OCI-M2 (cell line): ENCODE measurements around the gene TMEM150A.
"Not testable (repeated sequence)": the region's sequence is repeated elsewhere in the genome, so short reads cannot be mapped to it uniquely, and the experiment has no call there.

Experiments used
- DNase-seq: peaks from one replicate; lab custom pipeline; 2025; ENCODE audit not compliant: unreplicated experiment; lab: John Stamatoyannopoulos, UW

The TMEM150A gene

DNA sequence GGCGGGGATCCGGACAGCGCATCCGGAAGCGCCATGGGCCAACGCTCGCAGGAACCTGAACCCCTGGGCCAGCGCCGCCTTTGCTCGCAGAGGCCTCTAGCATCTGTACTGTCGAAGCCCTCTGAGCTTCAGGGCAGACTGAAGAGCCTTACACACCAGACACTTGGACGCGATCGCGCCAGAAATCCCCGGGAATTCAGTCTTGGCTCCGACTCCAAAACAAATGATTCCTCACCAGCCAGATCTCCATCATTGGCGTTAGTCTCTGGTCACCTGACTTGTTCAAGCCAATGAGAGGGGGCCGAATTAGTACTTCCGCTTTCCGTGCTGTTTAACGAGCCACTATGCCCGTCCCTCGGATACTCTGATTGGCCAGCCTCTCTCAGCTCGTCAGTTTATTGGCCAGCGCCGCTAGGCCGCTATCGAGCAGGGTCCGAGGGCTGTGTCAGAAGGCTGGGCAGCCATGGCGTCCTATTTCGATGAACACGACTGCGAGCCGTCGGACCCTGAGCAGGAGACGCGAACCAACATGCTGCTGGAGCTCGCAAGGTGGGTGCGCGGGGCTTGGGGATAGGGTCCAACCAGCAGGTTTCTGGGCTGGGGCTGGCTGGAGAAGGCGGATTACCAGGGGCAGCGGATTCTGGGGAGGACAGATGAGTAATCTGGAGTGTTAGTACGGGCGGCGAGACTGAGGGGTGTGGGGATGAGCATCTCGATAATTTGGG lies 7.0 kb downstream of the TMEM150A start, which contains the start of gene RNF181:
Gene RNF181 (plus strand): TSS at position 445 of the 725 bp plus-strand sequence. CDS start 19 bp downstream, at position 464.
- DNase-seq = peak; percentile 77

DNA sequence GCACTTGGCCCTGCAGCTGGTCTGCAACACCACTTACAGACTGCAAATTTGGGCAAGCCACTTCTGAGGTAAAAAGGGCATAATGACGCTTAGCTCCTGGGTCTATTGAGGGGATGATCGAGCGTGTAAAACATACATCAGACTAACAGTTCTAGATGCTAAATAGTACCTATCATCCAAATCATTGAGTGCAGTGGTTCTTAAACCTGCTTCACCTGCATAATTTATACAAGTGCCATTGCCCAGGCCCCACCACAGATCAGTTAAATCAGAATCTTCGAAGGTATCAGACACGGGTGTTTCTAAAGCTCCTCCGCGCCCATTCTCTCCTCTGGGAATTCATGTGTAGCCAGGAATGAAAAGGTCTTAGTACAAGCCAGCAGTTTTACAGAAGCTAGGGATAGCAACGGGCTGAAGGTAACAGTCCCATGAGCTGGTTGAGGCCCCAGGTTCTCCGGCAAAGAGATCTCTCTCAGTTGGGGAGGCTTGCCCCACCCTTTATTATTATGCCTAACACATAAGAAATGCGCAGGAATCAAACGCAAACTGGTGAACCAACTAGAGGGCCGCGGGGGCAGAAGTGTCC lies 7.7 kb downstream of the TMEM150A start:
- no peak for DNase-seq

DNA sequence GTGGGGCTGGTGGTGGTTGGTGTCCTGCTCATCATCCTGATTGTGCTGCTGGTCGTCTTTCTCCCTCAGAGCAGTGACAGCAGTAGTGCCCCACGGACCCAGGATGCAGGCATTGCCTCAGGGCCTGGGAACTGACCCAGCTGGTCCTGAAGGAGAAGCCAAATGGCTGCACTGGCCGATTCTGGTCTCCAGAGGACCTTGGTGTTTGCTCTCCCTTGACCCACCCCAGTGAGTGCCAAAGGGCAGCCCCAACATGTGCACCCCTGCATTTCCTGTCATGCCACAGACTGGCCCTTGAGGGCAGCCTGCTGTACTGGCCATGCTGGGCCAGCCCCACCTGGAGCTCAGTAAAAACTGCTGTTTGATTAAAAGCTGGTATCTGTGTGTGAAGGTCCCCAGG lies 9.5 kb downstream of the TMEM150A start:
- DNase-seq = no peak

DNA sequence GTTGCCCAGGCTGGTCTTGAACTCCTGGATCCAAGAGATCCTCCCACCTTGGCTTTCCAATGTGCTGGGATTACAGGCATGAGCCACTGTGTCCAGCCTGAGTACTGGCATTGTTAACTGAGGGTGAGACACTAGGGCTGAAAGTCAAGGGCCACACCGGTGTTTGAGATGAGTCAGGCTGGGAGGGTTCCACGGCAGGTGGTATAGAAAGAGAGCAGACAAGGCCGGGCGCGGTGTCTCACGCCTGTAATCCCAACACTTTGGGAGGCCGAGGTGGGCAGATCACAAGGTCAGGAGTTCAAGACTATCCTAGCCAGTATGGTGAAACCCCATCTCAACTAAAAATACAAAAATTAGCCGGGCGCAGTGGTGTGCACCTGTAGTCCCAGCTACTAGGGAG lies 10.2 kb downstream of the TMEM150A start:
- DNase-seq = not testable (repeated sequence)

DNA sequence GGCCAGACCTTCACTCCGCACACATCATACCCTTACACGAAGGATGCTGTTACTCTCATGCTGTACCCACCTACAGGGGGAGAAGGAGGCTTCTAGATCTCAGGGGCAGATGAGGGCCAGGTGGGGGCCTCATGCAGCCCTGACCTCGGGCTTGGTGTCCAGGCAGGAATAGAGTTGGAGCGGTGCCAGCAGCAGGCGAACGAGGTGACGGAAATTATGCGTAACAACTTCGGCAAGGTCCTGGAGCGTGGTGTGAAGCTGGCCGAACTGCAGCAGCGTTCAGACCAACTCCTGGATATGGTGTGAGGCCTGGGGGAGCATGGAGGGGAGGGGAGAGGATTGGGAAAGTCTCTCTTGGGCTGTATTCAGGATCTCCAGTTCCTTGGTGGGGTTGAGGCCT lies 10.9 kb downstream of the TMEM150A start:
- no peak for DNase-seq

DNA sequence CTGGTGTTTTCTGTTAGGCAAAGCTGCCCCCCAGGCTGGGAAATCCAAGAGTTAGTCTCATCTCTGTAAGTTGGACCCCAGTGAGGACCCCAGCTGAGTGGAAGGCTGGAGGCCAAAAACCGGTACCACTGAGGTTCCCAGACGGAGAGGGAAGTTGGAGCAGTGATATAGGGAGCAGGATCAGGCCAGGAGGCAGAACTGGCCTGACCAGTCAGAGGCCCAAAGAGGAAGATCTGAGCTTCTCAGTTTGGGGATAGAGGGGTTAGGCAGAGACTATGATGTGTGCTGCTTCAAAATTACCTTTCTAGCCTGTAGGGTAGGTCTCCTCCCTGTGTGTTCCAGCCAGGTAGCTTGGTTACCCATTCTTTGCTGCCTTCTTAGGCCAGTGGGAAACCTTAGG lies 11.5 kb downstream of the TMEM150A start:
- no peak for DNase-seq

DNA sequence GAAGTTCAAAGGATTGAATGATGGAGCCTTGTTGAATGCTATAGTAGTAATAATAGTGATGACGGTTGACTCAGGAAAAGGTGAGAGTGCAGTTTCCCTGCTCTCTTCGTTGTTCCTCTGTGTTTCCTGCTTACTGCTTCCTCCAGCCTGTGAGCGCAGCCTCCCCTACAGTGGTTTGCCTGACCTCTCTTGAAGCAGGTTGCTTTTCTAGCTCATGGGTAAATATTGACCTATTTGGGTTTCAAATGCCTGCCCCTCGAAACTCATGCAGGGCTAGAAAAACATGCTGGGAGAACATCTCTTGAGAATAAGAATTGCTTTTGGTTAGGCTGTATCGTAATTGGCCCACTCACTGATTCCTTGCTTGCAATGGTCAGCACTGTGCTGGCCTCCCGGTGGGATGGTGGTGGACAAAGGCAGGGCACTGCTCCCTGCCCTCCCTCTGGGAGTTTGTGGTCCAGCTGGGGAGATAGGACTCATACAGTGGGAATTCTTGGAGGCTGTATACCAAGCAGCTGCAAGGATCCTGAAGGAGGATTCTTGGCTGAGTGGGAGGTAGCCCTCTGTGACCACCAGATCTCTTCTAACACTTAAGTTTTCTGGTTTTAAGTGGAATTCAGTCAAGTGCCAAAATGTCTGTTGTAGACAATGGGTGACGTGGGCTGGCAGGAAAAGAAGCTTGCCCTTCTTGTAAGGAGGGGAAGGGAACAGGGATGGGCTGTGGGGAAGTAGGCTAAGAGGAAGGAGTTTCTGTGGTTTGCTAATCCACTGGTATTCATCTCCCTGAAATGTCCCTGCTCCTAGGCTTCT lies 12.3 kb downstream of the TMEM150A start:
- no peak for DNase-seq

DNA sequence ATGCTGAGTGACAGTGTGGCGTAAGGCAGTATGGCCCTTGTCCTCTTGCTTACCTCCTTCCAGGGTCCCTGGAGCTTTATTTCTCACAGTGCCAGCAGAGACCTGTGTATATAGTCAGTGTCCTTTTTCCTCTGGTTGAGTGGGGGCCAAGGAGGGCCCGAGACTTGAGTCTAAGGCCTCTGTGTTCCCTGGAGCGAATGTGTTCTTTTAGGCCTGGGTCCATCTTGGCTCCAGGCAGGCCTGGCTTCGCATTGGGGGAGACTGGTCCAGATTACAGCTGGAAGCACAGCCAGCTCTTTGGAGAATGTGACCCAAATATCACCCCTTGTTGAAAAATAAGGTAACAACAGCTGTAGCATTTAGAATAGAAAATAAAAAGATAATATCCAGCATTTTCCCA lies 13.3 kb downstream of the TMEM150A start:
- DNase-seq = no peak

DNA sequence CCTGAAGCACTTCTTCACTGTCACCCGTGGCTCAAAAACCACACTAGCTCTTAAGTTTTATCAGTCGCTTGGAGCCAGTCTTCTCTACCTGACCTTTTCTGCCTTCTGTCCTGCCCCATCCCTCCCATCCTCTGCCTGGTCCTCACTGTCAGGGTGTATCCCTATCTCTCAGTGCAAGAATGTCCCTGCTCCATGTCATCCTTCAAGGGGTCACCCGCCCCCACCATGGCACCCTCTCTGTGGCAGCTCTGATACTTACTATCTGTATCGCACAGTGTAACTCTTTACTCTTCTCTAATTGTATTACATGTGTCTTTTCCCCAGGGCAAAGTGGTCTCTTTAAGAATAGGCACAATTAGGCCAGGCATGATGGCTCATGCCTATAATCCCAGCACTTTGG lies 13.9 kb downstream of the TMEM150A start:
- no peak for DNase-seq

DNA sequence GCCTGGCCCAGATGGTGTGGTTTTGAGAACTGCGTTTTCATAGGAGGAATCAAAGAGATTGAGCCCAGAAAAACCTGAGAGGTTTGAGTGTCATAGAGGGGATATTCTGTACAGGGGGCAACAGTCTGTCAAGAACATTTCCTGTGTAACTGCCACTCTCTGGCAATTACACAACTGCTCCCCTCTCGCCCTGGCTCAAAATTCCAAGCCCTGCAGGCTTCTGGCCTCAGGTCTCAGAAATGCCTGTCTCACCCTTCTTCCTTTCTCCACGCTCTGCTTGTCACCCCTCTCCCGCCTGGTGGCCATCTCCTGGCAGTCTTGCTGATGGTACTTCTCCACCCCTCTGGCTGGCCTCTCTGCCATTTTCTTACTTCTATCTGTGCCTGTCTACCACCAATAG lies 14.3 kb downstream of the TMEM150A start:
- DNase-seq = peak; percentile 39

DNA sequence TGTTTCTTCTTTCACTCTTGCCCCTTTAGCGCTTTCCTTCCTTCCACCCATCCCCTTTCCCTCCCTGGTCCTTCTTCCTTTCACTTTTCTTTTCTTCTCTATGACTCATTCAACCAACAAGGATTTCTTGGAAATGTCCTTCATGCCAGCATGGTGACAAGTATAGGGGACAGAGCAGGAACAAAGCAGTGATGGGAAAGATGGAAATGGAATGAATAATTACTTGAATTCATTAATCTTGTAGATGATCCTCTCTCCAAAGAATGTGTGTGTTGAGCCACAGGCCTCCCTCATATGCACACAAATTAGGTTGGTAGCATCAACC lies 16.8 kb downstream of the TMEM150A start:
- no peak for DNase-seq

DNA sequence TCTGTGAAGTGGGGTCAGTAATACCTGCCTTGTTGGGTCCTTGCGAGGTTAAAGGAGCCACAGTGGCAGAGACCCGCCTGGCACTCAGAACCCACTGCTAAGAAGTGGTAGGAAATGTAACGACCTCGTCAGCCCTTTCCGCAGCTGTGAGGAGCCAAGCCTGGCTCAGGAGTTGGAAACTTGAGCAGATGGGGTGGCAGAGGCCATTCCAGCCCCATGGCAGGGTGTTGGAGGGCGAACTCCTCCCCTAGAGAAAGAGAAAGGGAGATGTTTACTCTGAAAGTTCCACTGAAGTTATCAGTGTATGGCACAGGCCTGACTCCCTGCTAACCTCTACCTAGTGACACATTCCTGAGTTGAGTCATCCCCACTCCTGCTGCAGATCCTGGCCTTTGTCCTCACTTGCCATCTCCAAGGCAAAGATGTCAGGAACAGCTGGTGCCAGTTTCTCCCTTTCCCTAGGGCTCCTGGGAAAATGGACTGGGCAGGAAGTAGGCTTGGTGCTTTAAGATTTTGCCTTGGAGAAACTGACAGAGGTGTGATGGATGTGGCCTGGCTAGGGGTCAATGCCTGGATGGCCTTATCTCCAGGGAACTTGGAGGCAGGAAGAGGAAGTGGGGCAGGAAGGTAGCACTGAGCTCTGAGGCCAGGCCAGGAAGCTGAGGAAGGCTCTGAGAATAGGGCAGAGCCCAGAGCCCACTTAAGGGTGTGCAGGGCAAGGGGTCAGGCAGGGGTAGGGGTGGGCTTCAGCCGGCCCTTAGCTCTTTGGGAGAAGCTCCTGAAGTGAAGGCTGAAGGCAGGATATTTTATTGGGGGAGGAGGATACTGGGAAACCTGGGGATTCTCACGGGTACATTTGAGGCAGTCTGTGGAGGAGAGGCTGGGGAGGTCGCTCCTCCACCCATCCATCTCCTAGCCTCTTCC lies 17.4 kb downstream of the TMEM150A start:
- no peak for DNase-seq

DNA sequence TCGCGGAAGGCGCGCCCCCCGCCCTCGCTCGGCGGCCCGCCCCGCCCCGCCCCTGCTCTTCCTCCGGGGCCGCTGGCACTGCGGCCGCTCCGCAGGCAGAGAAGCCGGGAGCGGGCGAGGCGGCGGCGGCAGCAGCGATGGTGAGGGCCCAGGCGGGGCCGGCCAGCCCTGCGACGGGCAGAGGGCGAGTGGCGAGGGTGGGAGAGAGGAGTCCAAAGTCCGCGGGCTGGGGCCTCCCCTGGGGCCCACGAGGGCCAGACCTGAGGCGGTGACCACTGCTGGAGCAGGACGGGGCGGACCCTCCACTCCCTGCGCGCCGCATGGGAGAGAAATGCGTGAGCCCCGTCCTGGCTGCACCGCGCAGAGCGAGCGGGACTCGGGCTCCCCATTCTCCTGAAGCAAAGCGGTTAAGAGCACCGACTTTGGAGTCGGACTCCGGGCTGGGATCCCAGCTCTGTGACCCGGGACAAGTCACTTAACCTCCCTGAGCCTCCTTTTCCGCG lies 18.1 kb downstream of the TMEM150A start, which contains the start of gene VAMP5:
Gene VAMP5 (plus strand): TSS at position 78 of the 503 bp plus-strand sequence. CDS start 60 bp downstream, at position 138.
- no peak for DNase-seq

DNA sequence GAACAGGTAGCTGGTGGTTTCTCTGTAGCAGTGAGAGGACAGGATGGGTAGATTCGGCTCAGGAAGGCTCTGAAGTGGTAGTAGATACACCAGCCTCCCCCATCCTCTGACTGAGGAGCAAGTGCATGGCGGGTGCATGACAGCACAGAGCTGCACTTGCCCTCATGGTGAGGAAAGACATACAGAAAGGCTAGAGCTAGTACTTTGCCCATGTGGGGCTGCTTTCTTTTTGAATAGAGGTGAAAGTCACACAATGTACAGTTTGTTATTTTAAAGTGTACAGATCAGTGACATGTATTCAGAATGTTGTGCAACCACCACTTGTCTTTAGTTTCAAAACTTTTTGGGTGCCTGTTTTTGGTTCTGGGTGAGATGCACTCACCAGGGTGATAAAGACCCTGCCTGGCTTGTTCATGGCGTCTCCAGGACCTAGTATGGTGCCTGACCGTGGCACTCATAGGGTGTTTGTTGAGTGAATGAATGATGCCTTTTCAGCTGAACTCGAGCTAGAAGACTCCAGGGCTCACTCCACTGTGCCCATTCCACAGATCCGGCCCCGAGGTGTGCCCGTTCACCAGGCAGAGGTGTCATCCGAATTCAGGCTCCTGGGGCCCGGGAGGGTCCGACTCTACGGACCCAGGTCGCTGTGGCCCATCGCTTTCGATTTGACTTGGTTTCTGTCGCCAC lies 18.7 kb downstream of the TMEM150A start:
- DNase-seq = no peak

DNA sequence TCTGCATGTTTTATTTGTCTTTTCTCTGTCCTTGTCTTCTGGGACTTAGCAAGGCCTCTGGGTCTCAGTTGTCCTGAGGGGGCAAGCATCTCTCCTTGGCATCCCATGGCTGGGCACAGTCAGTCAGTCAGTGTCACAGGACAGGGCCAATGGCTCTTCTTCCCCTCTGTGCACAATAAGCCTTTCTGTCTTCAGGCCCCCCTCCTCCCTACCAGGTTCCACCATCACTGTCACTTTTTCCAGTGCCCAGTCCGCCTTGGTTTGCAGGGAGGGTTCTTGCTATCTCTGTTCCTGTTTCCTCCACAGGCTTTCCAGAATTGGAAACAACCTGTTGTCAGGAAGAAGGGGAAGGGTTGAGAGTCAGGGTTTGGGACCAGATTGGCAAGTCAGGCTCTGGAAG lies 20.0 kb downstream of the TMEM150A start:
- no peak for DNase-seq

DNA sequence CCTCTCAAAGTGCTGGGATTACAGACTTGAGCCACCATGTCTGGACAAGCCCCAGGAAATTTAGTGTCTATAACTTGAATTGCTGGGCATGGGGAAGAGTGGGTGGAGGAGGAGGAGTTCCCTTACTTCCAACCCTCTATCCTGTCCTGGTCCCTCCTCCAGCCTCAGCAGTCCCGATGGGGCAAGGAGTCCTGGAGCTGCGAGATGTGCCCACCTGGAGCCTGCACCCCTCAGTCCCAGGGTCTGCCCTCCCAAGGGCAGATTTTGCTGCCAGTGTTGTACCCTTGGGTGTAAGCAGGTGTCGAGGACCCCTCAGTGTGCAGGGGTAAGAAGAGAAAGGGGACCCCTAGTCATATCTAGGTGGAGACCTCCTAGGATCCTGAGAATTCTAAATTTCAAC lies 22.3 kb downstream of the TMEM150A start:
- no peak for DNase-seq

DNA sequence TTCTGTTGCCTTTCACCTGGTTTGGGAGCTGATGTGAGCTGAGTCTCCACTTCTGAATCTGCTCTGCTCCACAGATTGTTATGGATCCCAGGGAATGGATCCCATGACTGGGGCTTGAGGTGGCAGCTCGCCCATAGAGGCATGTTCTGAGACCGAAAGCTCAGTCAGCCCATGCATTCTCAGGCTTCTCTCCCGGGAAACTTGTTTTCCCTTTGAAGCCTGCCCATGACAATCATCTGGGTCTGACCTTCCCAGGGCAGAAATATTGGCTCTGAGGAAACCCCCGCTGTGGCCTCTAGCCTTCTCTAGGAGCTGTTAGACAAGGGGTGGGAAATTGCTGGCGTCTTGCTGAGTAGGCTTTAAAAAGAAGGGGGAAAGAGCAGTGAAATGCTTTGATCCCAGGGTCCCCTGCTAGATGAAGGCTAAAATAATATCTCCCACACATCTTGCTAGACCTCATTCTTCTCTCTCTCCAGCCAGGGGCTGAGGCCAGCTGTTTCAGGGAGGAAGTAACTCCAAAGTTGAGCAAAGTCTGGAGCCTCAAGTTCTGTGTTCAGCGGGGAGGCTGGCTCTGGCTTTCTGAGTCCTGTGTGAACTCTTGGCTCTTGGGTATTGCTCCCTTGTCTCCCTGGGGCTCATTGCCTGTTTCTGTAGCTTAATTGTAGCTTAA lies 23.1 kb downstream of the TMEM150A start:
- no peak for DNase-seq

DNA sequence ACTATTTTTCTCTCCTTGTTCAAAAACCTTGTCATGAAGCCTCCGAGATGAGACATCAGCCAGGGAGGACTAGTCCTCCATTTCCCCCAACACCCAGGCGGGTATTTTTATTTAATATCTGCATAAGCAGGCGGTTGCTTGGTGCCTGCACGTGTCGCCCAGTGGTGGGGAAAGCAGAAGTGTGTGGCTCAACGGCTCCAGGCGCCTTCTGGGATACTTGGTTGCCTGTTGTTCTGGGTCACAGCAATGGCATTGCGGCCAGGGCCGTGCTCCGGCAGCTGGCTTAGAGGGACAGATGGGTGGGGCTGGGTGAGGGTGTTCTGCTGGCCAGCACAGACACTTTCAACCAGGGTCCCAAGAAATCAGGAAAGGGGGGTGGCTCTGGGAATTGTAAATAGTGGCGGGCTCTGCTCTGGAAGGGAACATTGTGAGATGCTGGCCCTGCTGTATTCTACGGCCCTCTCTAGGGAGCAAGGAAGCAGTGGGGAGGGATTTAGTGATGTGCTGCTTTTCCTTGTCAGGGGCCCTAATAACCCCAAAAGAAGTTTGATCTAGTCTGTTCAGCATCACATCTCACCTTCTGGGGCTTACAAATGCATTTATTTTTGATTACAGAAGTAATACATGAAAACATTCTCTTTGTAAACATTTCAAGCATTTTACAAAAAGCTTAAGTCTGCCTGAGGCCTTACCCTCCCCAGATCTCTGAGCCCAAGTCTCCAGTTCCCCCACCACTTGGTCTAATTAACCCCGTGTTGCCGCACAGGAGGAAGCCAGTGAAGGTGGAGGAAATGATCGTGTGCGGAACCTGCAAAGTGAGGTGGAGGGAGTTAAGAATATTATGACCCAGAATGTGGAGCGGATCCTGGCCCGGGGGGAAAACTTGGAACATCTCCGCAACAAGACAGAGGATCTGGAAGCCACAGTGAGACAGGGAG lies 24.0 kb downstream of the TMEM150A start:
- DNase-seq = no peak
